ENCODE data around the gene YAF2.
"Not testable (repeated sequence)": the region's sequence is repeated elsewhere in the genome, so short reads cannot be mapped to it uniquely, and the experiment has no call there.

The YAF2 gene

DNA sequence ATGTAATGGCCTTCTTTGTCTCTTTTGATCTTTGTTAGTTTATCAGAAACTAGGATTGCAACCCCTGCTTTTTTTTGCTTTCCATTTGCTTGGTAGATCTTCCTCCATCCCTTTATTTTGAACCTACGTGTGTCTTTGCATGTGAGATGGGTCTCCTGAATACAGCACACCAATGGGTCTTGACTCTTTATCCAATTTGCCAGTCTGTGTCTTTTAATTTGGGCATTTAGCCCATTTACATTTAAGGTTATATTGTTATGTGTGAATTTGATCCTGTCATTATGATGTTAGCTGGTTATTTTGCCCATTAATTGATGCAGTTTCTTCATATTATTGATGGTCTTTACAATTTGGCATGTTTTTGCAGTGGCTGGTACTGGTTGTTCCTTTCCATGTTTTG lies 14.6 kb upstream of the YAF2 start:
- DNase-seq: not testable (repeated sequence)

DNA sequence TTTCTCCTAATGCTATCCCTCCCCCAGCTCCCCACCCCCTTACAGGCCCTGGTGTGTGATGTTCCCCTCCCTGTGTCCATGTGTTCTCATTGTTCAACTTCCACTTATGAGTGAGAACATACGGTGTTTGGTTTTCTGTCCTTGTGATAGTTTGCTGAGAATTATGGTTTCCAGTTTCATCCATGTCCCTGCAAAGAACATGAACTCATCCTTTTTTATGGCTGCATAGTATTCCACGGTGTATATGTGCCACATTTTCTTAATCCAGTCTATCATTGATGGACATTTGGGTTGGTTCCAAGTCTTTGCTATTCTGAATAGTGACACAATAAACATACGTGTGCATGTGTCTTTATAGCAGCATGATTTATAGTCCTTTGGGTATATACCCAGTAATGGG lies 11.0 kb upstream of the YAF2 start:
- DNase-seq: not testable (repeated sequence)

DNA sequence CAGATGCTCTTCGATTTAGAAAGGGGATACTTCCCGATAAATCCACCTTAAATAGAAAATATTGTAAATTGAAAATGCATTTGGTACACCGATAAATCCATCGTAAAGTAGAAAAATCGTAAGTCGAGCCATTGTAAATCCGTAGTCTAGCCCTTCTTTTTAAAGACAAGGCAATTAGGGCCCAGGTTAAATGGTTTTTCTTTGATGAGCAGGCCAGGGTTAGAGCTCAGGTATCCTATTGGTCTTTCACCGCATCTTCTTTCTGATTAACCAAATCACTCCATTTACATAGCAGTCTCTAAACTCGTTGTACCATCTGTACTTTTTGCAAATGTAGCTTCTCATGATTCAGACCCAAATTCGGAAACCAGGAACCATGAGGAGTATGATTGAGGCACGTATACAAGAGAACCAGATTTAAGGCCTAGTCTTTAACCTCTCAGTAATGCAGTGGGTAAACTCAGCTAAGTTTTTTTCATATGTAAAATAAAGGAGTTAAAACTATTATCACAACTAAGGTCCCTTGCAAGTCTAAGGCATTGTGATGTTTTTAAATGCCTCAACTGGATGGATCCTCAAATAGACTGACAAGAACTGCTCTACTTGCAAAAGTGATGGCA lies 2.2 kb upstream of the YAF2 start:
- no peak for DNase-seq

- peak; percentile 52 for DNase-seq
Measured at GRCh38 chr12:42237853-42238239, 202 bp downstream of the YAF2 start.

- DNase-seq: peak; percentile 66
Measured at GRCh38 chr12:42237052-42237852, 796 bp downstream of the YAF2 start.

- no peak for DNase-seq
Measured at GRCh38 chr12:42236017-42236416, 2.0 kb downstream of the YAF2 start.

GRCh38 chr12:42235426-42235825 lies 2.6 kb downstream of the YAF2 start:
- no peak for DNase-seq

GRCh38 chr12:42234970-42235369 lies 3.1 kb downstream of the YAF2 start:
- DNase-seq: no peak

- not testable (repeated sequence) for DNase-seq
Measured at GRCh38 chr12:42227525-42227924, 10.5 kb downstream of the YAF2 start.

DNA sequence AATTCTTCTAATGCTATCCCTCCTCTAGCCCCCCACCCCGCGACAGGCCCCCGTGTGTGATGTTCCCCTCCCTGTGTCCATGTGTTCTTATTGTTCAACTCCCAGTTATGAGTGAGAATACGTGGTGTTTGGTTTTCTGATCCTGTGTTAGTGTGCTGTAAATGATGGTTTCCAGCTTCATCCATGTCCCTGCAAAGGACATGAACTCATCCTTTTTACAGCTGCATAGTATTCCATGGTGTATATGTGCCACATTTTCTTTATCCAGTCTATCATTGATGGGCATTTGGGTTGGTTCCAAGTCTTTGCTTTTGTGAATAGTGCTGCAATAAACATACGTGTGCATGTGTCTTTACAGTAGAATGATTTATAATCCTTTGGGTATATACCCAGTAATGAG lies 13.5 kb downstream of the YAF2 start:
- not testable (repeated sequence) for DNase-seq

- no peak for DNase-seq
Measured at GRCh38 chr12:42222724-42223123, 15.3 kb downstream of the YAF2 start.

DNA sequence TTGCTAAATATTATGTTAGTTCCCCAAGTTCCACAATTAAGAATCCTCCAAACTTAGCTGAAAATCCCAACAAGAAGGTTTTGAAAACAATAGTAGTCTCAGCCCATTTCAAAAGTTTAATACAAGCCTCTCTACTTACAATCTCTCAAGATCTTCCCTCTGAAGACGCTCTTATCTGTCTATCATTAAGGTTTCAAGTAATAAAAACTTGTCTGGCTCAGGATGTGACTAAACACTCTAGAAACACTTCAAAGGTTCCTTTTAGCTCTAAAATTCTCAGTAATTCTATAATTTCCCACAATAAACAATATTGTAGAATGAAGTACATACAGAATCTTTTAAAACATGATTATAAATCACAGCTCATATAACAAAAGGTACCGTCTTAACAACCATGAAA lies 16.3 kb downstream of the YAF2 start:
- no peak for DNase-seq

DNA sequence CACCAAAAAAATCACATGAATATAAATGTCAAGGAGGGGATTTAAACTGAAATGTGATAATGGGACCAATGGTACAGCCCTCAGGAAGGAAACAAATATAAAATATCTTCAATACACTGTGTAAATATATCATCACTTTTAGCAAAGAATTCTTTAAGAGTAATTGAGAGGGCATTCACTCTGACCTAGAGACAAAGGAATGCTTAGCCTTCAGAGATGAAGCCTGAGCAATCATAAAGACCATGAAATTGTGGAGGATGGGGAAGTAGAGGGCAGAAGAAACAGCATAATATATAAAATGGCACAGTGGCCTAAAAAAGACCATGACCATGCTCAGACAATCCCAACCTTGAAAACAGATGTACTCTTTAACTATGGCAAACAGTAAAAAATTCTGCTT lies 20.4 kb downstream of the YAF2 start:
- DNase-seq: no peak

GRCh38 chr12:42216737-42217136 lies 21.3 kb downstream of the YAF2 start:
- DNase-seq: no peak

- not testable (repeated sequence) for DNase-seq
Measured at GRCh38 chr12:42215759-42216158, 22.3 kb downstream of the YAF2 start.

GRCh38 chr12:42213954-42214426 lies 24.1 kb downstream of the YAF2 start:
- no peak for DNase-seq

- no peak for DNase-seq
Measured at GRCh38 chr12:42213023-42213422, 25.0 kb downstream of the YAF2 start.

DNA sequence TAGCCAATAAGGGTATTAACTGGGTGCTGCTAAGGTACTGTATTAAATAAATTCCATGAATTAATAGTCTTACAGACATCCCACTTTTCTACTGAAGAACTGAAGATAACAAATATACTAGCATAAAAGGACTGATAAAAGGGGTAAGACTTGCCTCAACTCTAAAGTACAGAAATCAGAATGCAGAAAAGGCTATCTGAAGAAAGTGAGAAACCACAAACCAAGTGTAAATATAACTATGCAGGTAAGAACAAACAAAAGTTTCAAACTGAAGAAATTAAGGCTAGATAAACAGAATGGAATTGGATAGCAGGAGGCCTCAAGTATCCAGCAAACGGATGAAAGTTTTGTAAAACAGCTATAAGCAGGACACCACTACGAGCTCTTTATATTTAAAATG lies 29.5 kb downstream of the YAF2 start:
- no peak for DNase-seq

- no peak for DNase-seq
Measured at GRCh38 chr12:42204819-42205218, 33.2 kb downstream of the YAF2 start.

DNA sequence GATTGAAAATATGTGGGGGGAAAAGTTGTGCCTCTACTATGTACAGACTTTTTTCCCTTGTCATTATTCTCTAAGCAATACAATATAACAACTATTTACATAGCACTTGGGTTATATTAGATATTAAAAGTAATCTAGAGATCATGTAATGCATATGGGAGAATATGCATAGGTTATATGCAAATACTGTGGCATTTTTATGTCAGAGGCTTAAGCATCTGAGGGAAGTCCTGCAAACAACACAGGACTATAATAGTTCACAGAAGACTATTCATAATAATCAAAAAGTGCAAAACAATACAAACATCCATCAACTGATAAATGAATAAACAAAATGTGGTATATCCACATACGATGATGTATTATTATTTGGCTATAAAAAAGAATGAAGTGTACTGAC lies 33.7 kb downstream of the YAF2 start:
- DNase-seq: no peak

DNA sequence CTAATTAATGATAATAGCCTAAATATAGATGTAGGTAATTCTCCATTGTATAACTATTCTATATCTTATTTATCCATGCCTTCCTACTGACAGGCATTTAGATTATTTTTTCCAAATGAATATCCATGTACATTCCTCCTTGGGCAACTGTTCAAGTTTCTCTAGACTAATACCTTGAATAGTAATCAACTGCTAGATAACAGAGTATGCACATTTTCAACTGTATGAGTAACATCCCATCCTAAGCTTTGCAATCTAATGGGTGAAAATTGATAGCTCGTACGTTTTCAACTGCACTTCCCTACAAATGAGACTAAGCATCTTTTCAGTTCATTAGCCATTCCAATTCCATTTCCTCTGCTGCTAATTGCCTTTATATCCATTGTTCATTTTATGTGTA lies 37.0 kb downstream of the YAF2 start:
- DNase-seq: no peak

DNA sequence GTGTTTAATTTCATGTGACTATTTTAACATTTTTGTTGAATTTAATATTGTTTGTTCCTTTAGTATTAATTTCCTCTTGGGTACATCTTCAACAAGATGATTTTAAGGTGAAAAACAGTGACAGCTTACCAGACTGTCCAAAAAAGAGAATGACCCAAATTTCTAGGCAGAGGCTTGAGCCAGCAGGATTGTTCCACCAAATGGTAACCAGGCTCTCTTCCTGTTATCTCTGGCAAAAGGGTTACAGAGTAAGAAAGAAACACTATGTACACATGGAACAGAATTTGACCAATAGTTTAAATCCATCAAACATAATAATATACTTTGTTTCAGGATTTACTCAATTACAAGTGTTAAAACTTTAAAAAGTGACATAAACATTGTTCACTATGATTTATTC lies 39.0 kb downstream of the YAF2 start:
- DNase-seq: no peak

DNA sequence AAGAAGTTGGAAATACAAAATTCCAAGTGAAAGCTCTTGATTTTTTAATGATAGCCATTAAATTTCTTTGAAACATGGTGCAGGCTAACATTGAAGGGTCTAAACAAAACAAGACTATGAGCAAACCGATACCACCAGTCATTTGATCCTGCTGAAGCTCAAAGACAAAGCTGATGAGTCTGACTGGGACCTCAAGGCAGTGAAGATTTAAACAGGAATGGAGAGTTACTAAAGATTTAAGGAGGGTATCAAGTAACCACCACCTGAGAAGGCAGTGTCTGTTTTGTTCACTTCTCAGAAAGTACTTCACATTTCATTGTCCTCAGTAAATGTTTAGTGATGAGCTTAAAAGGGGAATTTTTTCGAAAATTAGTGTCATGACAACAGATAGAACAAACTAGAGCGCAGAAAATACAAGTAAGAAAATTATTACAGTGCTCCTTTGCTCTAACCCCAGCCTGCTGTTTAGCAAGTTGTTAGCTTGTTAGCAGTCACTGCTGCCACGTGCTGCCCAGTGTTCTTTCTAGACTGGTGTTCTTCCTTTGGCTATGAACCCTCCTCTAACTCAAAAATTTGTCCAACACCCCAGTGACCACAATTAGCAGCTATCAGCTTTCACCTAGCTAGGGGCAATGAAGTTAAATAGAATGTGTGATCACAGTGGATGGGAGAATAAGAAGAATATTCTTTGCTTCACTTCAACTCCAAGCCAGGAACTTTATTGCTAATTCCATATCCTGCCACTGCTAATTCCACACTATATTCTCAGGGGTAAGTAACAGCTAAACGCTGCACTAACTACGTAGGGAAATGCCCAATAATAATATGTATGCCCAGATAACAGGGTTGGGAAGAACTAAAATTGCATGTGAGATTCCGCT lies 41.1 kb downstream of the YAF2 start:
- DNase-seq: no peak

DNA sequence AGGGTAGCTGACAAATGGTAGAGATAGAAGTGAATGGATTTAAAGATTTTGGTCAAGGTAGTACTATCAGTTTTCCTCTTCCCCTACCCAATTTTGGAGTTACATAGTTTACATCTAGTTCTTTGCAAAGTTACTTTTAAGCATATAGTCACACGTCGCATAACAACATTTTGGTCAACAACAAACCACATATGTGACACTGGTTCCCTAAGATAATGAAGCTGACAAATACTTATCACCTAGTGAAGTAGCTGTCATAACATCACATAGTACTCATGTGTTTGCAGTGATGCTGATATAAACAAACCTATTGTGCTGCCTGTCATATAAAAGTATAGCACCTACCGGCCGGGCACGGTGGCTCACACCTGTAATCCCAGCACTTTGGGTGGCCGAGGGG lies 45.4 kb downstream of the YAF2 start:
- DNase-seq: no peak

Data from activated gamma-delta T cell (primary cell).